Measurements from ENCODE around the gene PKD2L2.
"Not testable (repeated sequence)": the region's sequence is repeated elsewhere in the genome, so short reads cannot be mapped to it uniquely, and the experiment has no call there.

PKD2L2 gene

GRCh38 chr5:137935190-137935589, 45.9 kb downstream of the PKD2L2 start:
- no peak for DNase-seq (ENCODE audit: low read depth)
- no peak for TF ChIP-seq CTCF (conservative IDR thresholded peaks at IDR 0.05; ENCODE audit: low read length)
- H3K4me3 ChIP-seq (ENCODE audit: low read length), result no peak overlapping the region

- no peak for DNase-seq (ENCODE audit: low read depth)
- no peak overlapping the region for H3K4me3 ChIP-seq (ENCODE audit: low read length)
These were observed 46.4 kb downstream of the PKD2L2 start for GRCh38 chr5:137935694-137936093.

GRCh38 chr5:137937994-137938750, 48.9 kb downstream of the PKD2L2 start:
- DNase-seq (ENCODE audit: low read depth), result no peak
- no peak for TF ChIP-seq CTCF (conservative IDR thresholded peaks at IDR 0.05; ENCODE audit: low read length)
- H3K4me3 ChIP-seq (ENCODE audit: low read length), result no peak overlapping the region

More at GRCh38 chr5:137935694-137936093, 46.4 kb downstream of the PKD2L2 start:
- no peak for TF ChIP-seq CTCF (conservative IDR thresholded peaks at IDR 0.05; ENCODE audit: low read length)

GRCh38 chr5:137938751-137939143, 49.5 kb downstream of the PKD2L2 start:
- no peak overlapping the region for H3K4me3 ChIP-seq (ENCODE audit: low read length)
- TF ChIP-seq CTCF (conservative IDR thresholded peaks at IDR 0.05; ENCODE audit: low read length), result no peak

GRCh38 chr5:137939331-137939730, 50.1 kb downstream of the PKD2L2 start:
- H3K4me3 ChIP-seq (ENCODE audit: low read length), result no peak overlapping the region
- no peak for DNase-seq (ENCODE audit: low read depth)
- no peak for TF ChIP-seq CTCF (conservative IDR thresholded peaks at IDR 0.05; ENCODE audit: low read length)

More at GRCh38 chr5:137938751-137939143, 49.5 kb downstream of the PKD2L2 start:
- DNase-seq (ENCODE audit: low read depth), result no peak

GRCh38 chr5:137944280-137944679, 55.0 kb downstream of the PKD2L2 start:
- not testable (repeated sequence) for H3K4me3 ChIP-seq (ENCODE audit: low read length)

GRCh38 chr5:137945825-137946224, 56.6 kb downstream of the PKD2L2 start:
- DNase-seq (ENCODE audit: low read depth), result no peak
- no peak for TF ChIP-seq CTCF (conservative IDR thresholded peaks at IDR 0.05; ENCODE audit: low read length)
- no peak overlapping the region for H3K4me3 ChIP-seq (ENCODE audit: low read length)

More at GRCh38 chr5:137944280-137944679, 55.0 kb downstream of the PKD2L2 start:
- not testable (repeated sequence) for DNase-seq (ENCODE audit: low read depth)

All from AG10803 (cell line).